ENCODE data around the gene C4A. TPM values are rescaled to one million over a fixed set of nuclear protein-coding genes. Genes with fewer than 3 reads are reported as not detected.
"Not testable (repeated sequence)": the region's sequence is repeated elsewhere in the genome, so short reads cannot be mapped to it uniquely, and the experiment has no call there.

Gene C4A
- total RNA-seq, 6 donors from 2014 or later, result 89.8 to 217 (median 139) TPM

- H3K36me3 ChIP-seq; DNase-seq; H3K27me3 ChIP-seq; H3K4me1 ChIP-seq; ATAC-seq (ENCODE audit: low FRiP score in 2 of 2); H3K27ac ChIP-seq; H3K4me3 ChIP-seq; H3K9me3 ChIP-seq: not testable (repeated sequence)
- no CpG with 5 or more reads among the region's 5 CpGs for WGBS, 2 donors
Observed at GRCh38 chr6:32013738-32014137, 31.9 kb downstream of the C4A start.

- not testable (repeated sequence) for H3K9me3 ChIP-seq, H3K36me3 ChIP-seq, H3K27me3 ChIP-seq, H3K4me1 ChIP-seq, H3K27ac ChIP-seq, H3K4me3 ChIP-seq, DNase-seq
- WGBS, 2 donors, result no CpG with 5 or more reads among the region's 6 CpGs
- peak in 1 of 2 donors; percentile 3 for ATAC-seq (ENCODE audit: low FRiP score in 2 of 2)
Observed at GRCh38 chr6:32014547-32014946, 32.7 kb downstream of the C4A start, which contains the start of gene C4B. C4B (plus strand) TSS chr6:32014795; CDS start chr6:32014846, 51 bp downstream.

GRCh38 chr6:32022100-32022499 is 40.2 kb downstream of the C4A start:
- H3K27ac ChIP-seq; H3K27me3 ChIP-seq; H3K9me3 ChIP-seq; H3K4me1 ChIP-seq; DNase-seq; H3K4me3 ChIP-seq; ATAC-seq (ENCODE audit: low FRiP score in 2 of 2); H3K36me3 ChIP-seq: not testable (repeated sequence)
- no CpG with 5 or more reads among the region's 10 CpGs for WGBS, 2 donors

GRCh38 chr6:32028631-32029030 is 46.8 kb downstream of the C4A start:
- not testable (repeated sequence) for H3K36me3 ChIP-seq; H3K27ac ChIP-seq; H3K27me3 ChIP-seq; H3K4me1 ChIP-seq; H3K9me3 ChIP-seq; DNase-seq; H3K4me3 ChIP-seq; ATAC-seq (ENCODE audit: low FRiP score in 2 of 2)
- WGBS, 2 donors, result 87 to 90% methylated on average over 2 to 7 of the region's 10 CpGs

- not testable (repeated sequence) for H3K9me3 ChIP-seq, H3K4me1 ChIP-seq, H3K27ac ChIP-seq, H3K4me3 ChIP-seq, H3K36me3 ChIP-seq, H3K27me3 ChIP-seq
- WGBS, 2 donors, result 95% methylated on average over 9 of the region's 14 CpGs; no CpG with 5 or more reads in 1 of the 2 donors
- peak in 1 of 2 donors; percentile 69 for DNase-seq
- peak in 1 of 2 donors; percentile 20 for ATAC-seq (ENCODE audit: low FRiP score in 2 of 2)
Observed at GRCh38 chr6:32029553-32029952, 47.7 kb downstream of the C4A start.

GRCh38 chr6:32035283-32036013 is 53.6 kb downstream of the C4A start:
- no CpG with 5 or more reads among the region's 16 CpGs for WGBS, 2 donors
- ATAC-seq (ENCODE audit: low FRiP score in 2 of 2), result peak in 1 of 2 donors; percentile 50

GRCh38 chr6:32037136-32037535 is 55.3 kb downstream of the C4A start:
- not testable (repeated sequence) for H3K27ac ChIP-seq; H3K4me1 ChIP-seq; H3K36me3 ChIP-seq; H3K27me3 ChIP-seq; H3K4me3 ChIP-seq; H3K9me3 ChIP-seq; ATAC-seq (ENCODE audit: low FRiP score in 2 of 2); DNase-seq
- 58 to 67% methylated on average over 4 of the region's 5 CpGs for WGBS, 2 donors

More at GRCh38 chr6:32035283-32036013, 53.6 kb downstream of the C4A start:
- not testable (repeated sequence) for H3K27me3 ChIP-seq, H3K4me3 ChIP-seq, H3K4me1 ChIP-seq, H3K9me3 ChIP-seq, H3K36me3 ChIP-seq, DNase-seq, H3K27ac ChIP-seq

- H3K4me1 ChIP-seq; H3K9me3 ChIP-seq; H3K27ac ChIP-seq; ATAC-seq (ENCODE audit: low FRiP score in 2 of 2); H3K4me3 ChIP-seq; H3K27me3 ChIP-seq; H3K36me3 ChIP-seq: not testable (repeated sequence)
- WGBS, 2 donors, result 37 to 88% methylated on average over 3 to 14 of the region's 19 CpGs
- peak in 1 of 2 donors; percentile 42 for DNase-seq
Observed at GRCh38 chr6:32037598-32038524, 56.0 kb downstream of the C4A start, which contains the start of gene CYP21A2. CYP21A2 (plus strand) TSS chr6:32038415; CDS start chr6:32038423, 8 bp downstream.

- not testable (repeated sequence) for H3K27me3 ChIP-seq; H3K36me3 ChIP-seq; H3K4me3 ChIP-seq; ATAC-seq (ENCODE audit: low FRiP score in 2 of 2); H3K4me1 ChIP-seq; DNase-seq; H3K9me3 ChIP-seq; H3K27ac ChIP-seq
- 64 to 75% methylated on average over 2 to 4 of the region's 5 CpGs for WGBS, 2 donors
Observed at GRCh38 chr6:32038878-32039277, 57.0 kb downstream of the C4A start.

- H3K27ac ChIP-seq; H3K4me3 ChIP-seq; H3K36me3 ChIP-seq; ATAC-seq (ENCODE audit: low FRiP score in 2 of 2); H3K9me3 ChIP-seq; H3K4me1 ChIP-seq; H3K27me3 ChIP-seq: not testable (repeated sequence)
- 83 to 86% methylated on average over 12 to 22 of the region's 24 CpGs for WGBS, 2 donors
- peak in 1 of 2 donors; percentile 42 for DNase-seq
Observed at GRCh38 chr6:32039321-32040274, 57.7 kb downstream of the C4A start.

GRCh38 chr6:32040299-32041049 is 58.6 kb downstream of the C4A start:
- not testable (repeated sequence) for ATAC-seq (ENCODE audit: low FRiP score in 2 of 2); H3K36me3 ChIP-seq; H3K27ac ChIP-seq; H3K4me1 ChIP-seq; H3K9me3 ChIP-seq; H3K4me3 ChIP-seq; H3K27me3 ChIP-seq
- 87% methylated on average over 10 of the region's 43 CpGs; no CpG with 5 or more reads in 1 of the 2 donors for WGBS, 2 donors
- peak in 1 of 2 donors; percentile 80 for DNase-seq

- not testable (repeated sequence) for H3K36me3 ChIP-seq; H3K9me3 ChIP-seq; ATAC-seq (ENCODE audit: low FRiP score in 2 of 2); H3K27me3 ChIP-seq; H3K4me1 ChIP-seq; H3K4me3 ChIP-seq; H3K27ac ChIP-seq
- DNase-seq, result peak in 1 of 2 donors; percentile 41
- WGBS, 2 donors, result no CpG with 5 or more reads among the region's 13 CpGs
Observed at GRCh38 chr6:32041050-32041321, 59.1 kb downstream of the C4A start.
